CD8-positive, alpha-beta memory T cell (primary cell): Measurements from ENCODE around the gene TRIM45. TPM values are rescaled to one million over a fixed set of nuclear protein-coding genes. Genes with fewer than 3 reads are reported as not detected.
"Not testable (repeated sequence)": the region's sequence is repeated elsewhere in the genome, so short reads cannot be mapped to it uniquely, and the experiment has no call there.

Experiments
- CTCF ChIA-PET: fragments of 350-600 bp; sonication (Branson Sonifier 250); formaldehyde crosslinking; loops from one replicate; lab custom pipeline; 2021; ENCODE audit warnings: antibody characterized with exemption; lab: Charles Lee
- POLR2A ChIA-PET: fragments of 350-600 bp; sonication (Branson Sonifier 250); formaldehyde crosslinking; loops from one replicate; lab custom pipeline; 2021; ENCODE audit warnings: antibody characterized with exemption; lab: Charles Lee
- DNase-seq, 5 donors: peaks; one replicate each; pipeline versions ENCODE4 v3.0.0 to v3.0.0-alpha.2; 2020 to 2022; ENCODE audit warnings: mixed read lengths in 1 of 5
- H3K27ac ChIP-seq: one replicate; pipeline ENCODE4 v1.7.0; 2013; ENCODE audit warnings: low read depth, mild to moderate bottlenecking, low read length, moderate library complexity
- H3K27me3 ChIP-seq: 2 replicates; pipeline ENCODE4 v1.7.0; 2013; ENCODE audit warnings: low read length, mild to moderate bottlenecking; ENCODE audit not compliant: insufficient read depth, poor library complexity, severe bottlenecking
- H3K36me3 ChIP-seq: 2 replicates; pipeline ENCODE4 v1.7.0; 2013; ENCODE audit warnings: mild to moderate bottlenecking, low read length, moderate library complexity; ENCODE audit not compliant: insufficient read depth
- H3K4me1 ChIP-seq: 2 replicates; pipeline ENCODE4 v1.7.0; 2013; ENCODE audit warnings: mild to moderate bottlenecking, low read length, moderate library complexity; ENCODE audit not compliant: insufficient read depth
- H3K4me3 ChIP-seq: 2 replicates; pipeline ENCODE4 v1.7.0; 2013; ENCODE audit warnings: mild to moderate bottlenecking, low read length
- H3K9me3 ChIP-seq: 2 replicates; pipeline ENCODE4 v1.7.0; 2013; ENCODE audit warnings: mild to moderate bottlenecking, low read length
- H3K27ac Mint-ChIP-seq, 8 donors: one replicate each; pipeline ENCODE4 v1.8.0; 2020 to 2021; ENCODE audit warnings: mixed read lengths in 8 of 8, mild to moderate bottlenecking in 6 of 8, inconsistent platforms in 3 of 8, moderate library complexity in 3 of 8
- H3K27me3 Mint-ChIP-seq, 2 donors: one replicate each; pipeline ENCODE4 v1.8.0; 2020 to 2021; ENCODE audit warnings: mixed read lengths in 2 of 2, mild to moderate bottlenecking in 1 of 2, moderate library complexity in 1 of 2
- H3K36me3 Mint-ChIP-seq, 3 donors: one replicate each; pipeline ENCODE4 v1.8.0; 2020 to 2021; ENCODE audit warnings: mixed read lengths in 3 of 3, inconsistent platforms in 1 of 3, mild to moderate bottlenecking in 1 of 3
- H3K4me1 Mint-ChIP-seq, 3 donors: one replicate each; pipeline ENCODE4 v1.8.0; 2020 to 2021; ENCODE audit warnings: mixed read lengths in 3 of 3, inconsistent platforms in 1 of 3, mild to moderate bottlenecking in 1 of 3
- H3K4me3 Mint-ChIP-seq, 7 donors: one replicate each; pipeline ENCODE4 v1.8.0; 2020 to 2021; ENCODE audit warnings: mixed read lengths in 7 of 7, mild to moderate bottlenecking in 6 of 7, moderate library complexity in 4 of 7, inconsistent platforms in 2 of 7
- H3K9me3 Mint-ChIP-seq, 5 donors: one replicate each; pipeline ENCODE4 v1.8.0; 2020 to 2022; ENCODE audit warnings: mixed read lengths in 5 of 5, mild to moderate bottlenecking in 3 of 5, moderate library complexity in 2 of 5, inconsistent platforms in 1 of 5
- polyA plus RNA-seq: library from polyadenylated mRNA; unstranded; fragments of 300-500 nt; fragmentation: Illumina TruSeq; gene quantifications from one replicate; pipeline ENCODE4 v1.2.3, GENCODE V29; 2021
- total RNA-seq, 2 experiments: library from RNA; stranded (reverse); gene quantifications; one replicate each; pipeline ENCODE4 v1.2.3, GENCODE V29; 2021

Gene TRIM45
- total and polyA plus RNA-seq, 3 experiments from 2014 or later = 0.06 to 1.3 (median 0.84) TPM

GRCh38 chr1:117106478-117106877 lies 15.1 kb downstream of the TRIM45 start:
- no peak for DNase-seq
- Mint-ChIP-seq H3K27ac (no peak overlapping the region), H3K27me3 (no peaks in the 10 kb centered on the region), H3K4me1 (peaks cover 0 to 5% (median 3%) of the 10 kb centered on the region in 3 donors), H3K9me3 (no peaks in the 10 kb centered on the region), H3K36me3 (peaks cover 12 to 19% (median 13%) of the 10 kb centered on the region in 3 donors), H3K4me3 (no peak overlapping the region)
- Histone ChIP-seq H3K36me3 (no peaks in the 10 kb centered on the region), H3K4me1 (no peaks in the 10 kb centered on the region), H3K4me3 (no peak overlapping the region), H3K27me3 (no peaks in the 10 kb centered on the region), H3K27ac (no peak overlapping the region), H3K9me3 (no peaks in the 10 kb centered on the region)
- CTCF ChIA-PET = no interaction called here
- POLR2A ChIA-PET = no interaction called here

GRCh38 chr1:117105722-117106121 lies 15.8 kb downstream of the TRIM45 start:
- H3K4me3 Mint-ChIP-seq = no peak overlapping the region
- no peaks in the 10 kb centered on the region for H3K4me1 ChIP-seq
- H3K4me1 Mint-ChIP-seq = peaks cover 0 to 5% (median 2%) of the 10 kb centered on the region in 3 donors
- H3K27ac Mint-ChIP-seq = peak overlapping the region in 1 of 8 donors; percentile 22
- no peak overlapping the region for H3K4me3 ChIP-seq
- no peak overlapping the region for H3K27ac ChIP-seq
- POLR2A ChIA-PET = no interaction called here
- H3K9me3 Mint-ChIP-seq = no peaks in the 10 kb centered on the region
- H3K36me3 Mint-ChIP-seq = peaks cover 12 to 26% (median 14%) of the 10 kb centered on the region in 3 donors
- H3K36me3 ChIP-seq = peaks cover 4% of the 10 kb centered on the region
- CTCF ChIA-PET = no interaction called here
- DNase-seq = no peak
- H3K9me3 ChIP-seq = no peaks in the 10 kb centered on the region
- no peaks in the 10 kb centered on the region for H3K27me3 Mint-ChIP-seq
- no peaks in the 10 kb centered on the region for H3K27me3 ChIP-seq

- peaks cover 8% of the 10 kb centered on the region for H3K36me3 ChIP-seq
- H3K9me3 Mint-ChIP-seq = no peaks in the 10 kb centered on the region
- no peaks in the 10 kb centered on the region for H3K9me3 ChIP-seq
- no peaks in the 10 kb centered on the region for H3K4me1 ChIP-seq
- H3K4me1 Mint-ChIP-seq = peaks cover 0 to 5% (median 0%) of the 10 kb centered on the region in 3 donors
- H3K4me3 Mint-ChIP-seq = no peak overlapping the region
- peak overlapping the region in 1 of 8 donors; percentile 76 for H3K27ac Mint-ChIP-seq
- H3K36me3 Mint-ChIP-seq = peaks cover 12 to 33% (median 21%) of the 10 kb centered on the region in 3 donors
- H3K27me3 ChIP-seq = no peaks in the 10 kb centered on the region
- no peaks in the 10 kb centered on the region for H3K27me3 Mint-ChIP-seq
- DNase-seq = no peak
- no peak overlapping the region for H3K4me3 ChIP-seq
- ChIA-PET CTCF (no interaction called here), POLR2A (no interaction called here)
- no peak overlapping the region for H3K27ac ChIP-seq
Observed at GRCh38 chr1:117104986-117105385, 16.6 kb downstream of the TRIM45 start.

- H3K27me3 Mint-ChIP-seq, H3K4me3 Mint-ChIP-seq, H3K9me3 Mint-ChIP-seq, H3K4me1 ChIP-seq, H3K27me3 ChIP-seq, H3K4me3 ChIP-seq, H3K9me3 ChIP-seq, H3K4me1 Mint-ChIP-seq, DNase-seq, CTCF ChIA-PET, H3K27ac Mint-ChIP-seq, H3K27ac ChIP-seq: not testable (repeated sequence)
- POLR2A ChIA-PET = interaction anchor here (1.2 kb wide), 1 partner anchor 42 kb away, joined by 3 read pairs; the partner anchor contains the start of gene TTF2
- peaks cover 28% of the 10 kb centered on the region for H3K36me3 ChIP-seq
- H3K36me3 Mint-ChIP-seq = peaks cover 12 to 57% (median 38%) of the 10 kb centered on the region in 3 donors
Observed at GRCh38 chr1:117101858-117102257, 19.7 kb downstream of the TRIM45 start.

- no peaks in the 10 kb centered on the region for H3K27me3 ChIP-seq
- no peak overlapping the region for H3K4me3 ChIP-seq
- Mint-ChIP-seq H3K36me3 (peaks cover 15 to 62% (median 42%) of the 10 kb centered on the region in 3 donors), H3K4me3 (no peak overlapping the region), H3K4me1 (peaks cover 0 to 5% (median 0%) of the 10 kb centered on the region in 3 donors), H3K9me3 (no peaks in the 10 kb centered on the region), H3K27ac (no peak overlapping the region), H3K27me3 (no peaks in the 10 kb centered on the region)
- H3K36me3 ChIP-seq = peaks cover 28% of the 10 kb centered on the region
- no peak for DNase-seq
- no peak overlapping the region for H3K27ac ChIP-seq
- no peaks in the 10 kb centered on the region for H3K9me3 ChIP-seq
- no peaks in the 10 kb centered on the region for H3K4me1 ChIP-seq
- ChIA-PET CTCF (no interaction called here), POLR2A (interaction anchor here (1.2 kb wide), 1 partner anchor 41 kb away, joined by 3 read pairs; the partner anchor contains the start of gene TTF2)
Observed at GRCh38 chr1:117101334-117101733, 20.2 kb downstream of the TRIM45 start.

GRCh38 chr1:117098287-117098890 lies 23.2 kb downstream of the TRIM45 start:
- H3K4me3 ChIP-seq = no peak overlapping the region
- Mint-ChIP-seq H3K27ac (no peak overlapping the region), H3K4me1 (peaks cover 4 to 12% (median 6%) of the 10 kb centered on the region in 3 donors), H3K4me3 (no peak overlapping the region), H3K27me3 (no peaks in the 10 kb centered on the region), H3K9me3 (no peaks in the 10 kb centered on the region), H3K36me3 (peaks cover 21 to 79% (median 45%) of the 10 kb centered on the region in 3 donors)
- H3K36me3 ChIP-seq = peaks cover 28% of the 10 kb centered on the region
- H3K9me3 ChIP-seq = no peaks in the 10 kb centered on the region
- POLR2A ChIA-PET = no interaction called here
- CTCF ChIA-PET = no interaction called here
- no peaks in the 10 kb centered on the region for H3K4me1 ChIP-seq
- no peaks in the 10 kb centered on the region for H3K27me3 ChIP-seq
- no peak for DNase-seq
- H3K27ac ChIP-seq = no peak overlapping the region

GRCh38 chr1:117097443-117097842 lies 24.1 kb downstream of the TRIM45 start:
- Histone ChIP-seq H3K4me3 (no peak overlapping the region), H3K4me1 (no peaks in the 10 kb centered on the region), H3K27ac (no peak overlapping the region), H3K9me3 (no peaks in the 10 kb centered on the region), H3K27me3 (no peaks in the 10 kb centered on the region), H3K36me3 (peaks cover 35% of the 10 kb centered on the region)
- no peaks in the 10 kb centered on the region for H3K27me3 Mint-ChIP-seq
- H3K4me1 Mint-ChIP-seq = peaks cover 4 to 6% (median 6%) of the 10 kb centered on the region in 3 donors
- peaks cover 14 to 82% (median 43%) of the 10 kb centered on the region in 3 donors for H3K36me3 Mint-ChIP-seq
- no peak overlapping the region for H3K4me3 Mint-ChIP-seq
- no peak for DNase-seq
- no peak overlapping the region for H3K27ac Mint-ChIP-seq
- H3K9me3 Mint-ChIP-seq = no peaks in the 10 kb centered on the region
- ChIA-PET CTCF (no interaction called here), POLR2A (no interaction called here)

GRCh38 chr1:117096951-117097408 lies 24.6 kb downstream of the TRIM45 start:
- Mint-ChIP-seq H3K4me1 (peaks cover 4 to 6% (median 6%) of the 10 kb centered on the region in 3 donors), H3K4me3 (no peak overlapping the region), H3K27me3 (no peaks in the 10 kb centered on the region), H3K36me3 (peaks cover 11 to 81% (median 40%) of the 10 kb centered on the region in 3 donors), H3K9me3 (no peaks in the 10 kb centered on the region), H3K27ac (peak overlapping the region in 1 of 8 donors; percentile 5)
- no peak overlapping the region for H3K4me3 ChIP-seq
- no peaks in the 10 kb centered on the region for H3K9me3 ChIP-seq
- no peak overlapping the region for H3K27ac ChIP-seq
- H3K36me3 ChIP-seq = peaks cover 35% of the 10 kb centered on the region
- ChIA-PET POLR2A (no interaction called here), CTCF (no interaction called here)
- no peaks in the 10 kb centered on the region for H3K27me3 ChIP-seq
- H3K4me1 ChIP-seq = no peaks in the 10 kb centered on the region
- no peak for DNase-seq
